C4-2B (cell line): ENCODE measurements around the gene NHERF2.

Experiments
- H3K27ac ChIP-seq: fragments of 450-650 bp; 2 replicates; pipeline ENCODE4 v1.5.1; 2017
- CTCF ChIP-seq: fragments of 450-650 bp; conservative IDR thresholded peaks from 2 replicates; pipeline ENCODE4 v1.5.1; 2017; ENCODE audit warnings: mild to moderate bottlenecking
- ZFX ChIP-seq: fragments of 450-650 bp; IDR thresholded peaks from 2 replicates; pipeline ENCODE4 v1.6.1; 2017

The NHERF2 gene

GRCh38 chr16:2040787-2041522 is 14.3 kb downstream of the NHERF2 start:
- peak overlapping the region; percentile 64 for H3K27ac ChIP-seq

GRCh38 chr16:2042171-2042985 is 15.7 kb downstream of the NHERF2 start:
- peak overlapping the region; percentile 64; the same call in 1 of the 2 replicates for H3K27ac ChIP-seq
- TF ChIP-seq ZFX (no peak), CTCF (no peak)

More at GRCh38 chr16:2040787-2041522, 14.3 kb downstream of the NHERF2 start:
- no peak for TF ChIP-seq ZFX
- no peak for TF ChIP-seq CTCF

- H3K27ac ChIP-seq: no peak overlapping the region
- TF ChIP-seq ZFX (no peak), CTCF (no peak)
Observed at GRCh38 chr16:2042986-2043666, 16.4 kb downstream of the NHERF2 start.

GRCh38 chr16:2043667-2044451 is 17.2 kb downstream of the NHERF2 start:
- no peak overlapping the region for H3K27ac ChIP-seq
- TF ChIP-seq CTCF (no peak), ZFX (no peak)

- TF ChIP-seq ZFX (no peak), CTCF (no peak)
- no peak overlapping the region for H3K27ac ChIP-seq
Observed at GRCh38 chr16:2044541-2044940, 17.8 kb downstream of the NHERF2 start.

GRCh38 chr16:2045965-2046892 is 19.5 kb downstream of the NHERF2 start:
- peak overlapping the region; percentile 80 for H3K27ac ChIP-seq
- TF ChIP-seq CTCF: no peak
- TF ChIP-seq ZFX: no peak
